Thymus (tissue), 11 donors: ENCODE results near the gene CALR3. TPM values are rescaled to one million over a fixed set of nuclear protein-coding genes. Genes with fewer than 3 reads are reported as not detected.
A peak's percentile ranks its signal among the peaks of the same experiment; 100 is the strongest.
"Not testable (repeated sequence)": the region's sequence is repeated elsewhere in the genome, so short reads cannot be mapped to it uniquely, and the experiment has no call there.

ENCODE experiments used
- DNase-seq, 9 donors: peaks; one replicate each; pipeline ENCODE4 v3.0.0-alpha.2; 2013; ENCODE audit warnings: low spot score in 9 of 9, low read depth in 6 of 9, missing footprints in 1 of 9
- H3K27ac ChIP-seq, 2 donors: one replicate each; pipeline ENCODE4 v1.5.1; 2013; ENCODE audit warnings: control low read depth in 1 of 2, low read depth in 1 of 2, low read length in 1 of 2, mild to moderate bottlenecking in 1 of 2, moderate library complexity in 1 of 2
- H3K27me3 ChIP-seq, 2 donors: one replicate each; pipeline ENCODE4 v1.5.1; 2013; ENCODE audit warnings: low read length in 1 of 2; ENCODE audit not compliant: control insufficient read depth in 2 of 2, insufficient read depth in 1 of 2
- H3K36me3 ChIP-seq, 2 donors: one replicate each; pipeline ENCODE4 v1.5.1; 2013; ENCODE audit warnings: low read length in 1 of 2, mild to moderate bottlenecking in 1 of 2, moderate library complexity in 1 of 2; ENCODE audit not compliant: control insufficient read depth in 2 of 2, insufficient read depth in 2 of 2
- H3K4me1 ChIP-seq, 2 donors: one replicate each; pipeline ENCODE4 v1.5.1; 2013; ENCODE audit warnings: low read length in 2 of 2; ENCODE audit not compliant: control insufficient read depth in 2 of 2, insufficient read depth in 2 of 2
- H3K4me3 ChIP-seq, 2 donors: one replicate each; pipeline ENCODE4 v1.5.1; 2013; ENCODE audit warnings: low read length in 2 of 2, control low read depth in 1 of 2, mild to moderate bottlenecking in 1 of 2
- H3K9me3 ChIP-seq, 2 donors: one replicate each; pipeline ENCODE4 v1.5.1; 2013; ENCODE audit warnings: low read length in 1 of 2, mild to moderate bottlenecking in 1 of 2; ENCODE audit not compliant: control insufficient read depth in 2 of 2, insufficient read depth in 1 of 2
- WGBS: extraction: QIAGEN DNeasy Blood & Tissue Kit; methylation state at CpG from one replicate; pipeline ENCODE4 v1.1.7; 2013; 5-methylcytosine and 5-hydroxymethylcytosine counted together
- polyA plus RNA-seq: library from polyadenylated mRNA; stranded (reverse); fragments of 200-250 nt; gene quantifications from one replicate; pipeline ENCODE4 v1.2.3, GENCODE V29; 2013
- total RNA-seq: library from RNA; stranded (reverse); fragments of 120-200 nt; gene quantifications from one replicate; pipeline ENCODE4 v1.2.4, GENCODE V29; 2013
- donor health status: healthy.

Gene CALR3
- total and polyA plus RNA-seq, 2 donors, result 0.05 to 0.09 TPM

- Histone ChIP-seq H3K27ac (no peak overlapping the region), H3K4me3 (no peak overlapping the region), H3K9me3 (no peaks in the 10 kb centered on the region), H3K27me3 (no peaks in the 10 kb centered on the region), H3K36me3 (peaks cover 0 to 3% of the 10 kb centered on the region in 2 donors), H3K4me1 (peaks cover 7 to 24% of the 10 kb centered on the region in 2 donors)
- WGBS, result 52% methylated on average over 11 of the region's 11 CpGs
- no peak for DNase-seq
Measured at GRCh38 chr19:16456652-16457194, 39.2 kb downstream of the CALR3 start.

- WGBS, result 96% methylated on average over 5 of the region's 5 CpGs
- no peak overlapping the region for H3K27ac ChIP-seq
- H3K9me3 ChIP-seq, result no peaks in the 10 kb centered on the region
- H3K36me3 ChIP-seq, result peaks cover 0 to 3% of the 10 kb centered on the region in 2 donors
- H3K4me1 ChIP-seq, result peaks cover 7 to 24% of the 10 kb centered on the region in 2 donors
- H3K27me3 ChIP-seq, result no peaks in the 10 kb centered on the region
- DNase-seq, result no peak
- no peak overlapping the region for H3K4me3 ChIP-seq
Measured at GRCh38 chr19:16455489-16455888, 40.5 kb downstream of the CALR3 start.

GRCh38 chr19:16454351-16454918, 41.5 kb downstream of the CALR3 start:
- Histone ChIP-seq H3K27ac (no peak overlapping the region), H3K4me1 (peaks cover 7 to 24% of the 10 kb centered on the region in 2 donors)

GRCh38 chr19:16452325-16452724, 43.6 kb downstream of the CALR3 start:
- Histone ChIP-seq H3K4me3 (no peak overlapping the region), H3K9me3 (no peaks in the 10 kb centered on the region), H3K27ac (no peak overlapping the region), H3K27me3 (no peaks in the 10 kb centered on the region), H3K4me1 (peaks cover 7 to 8% of the 10 kb centered on the region in 2 donors), H3K36me3 (peaks cover 0 to 3% of the 10 kb centered on the region in 2 donors)
- 96% methylated on average over 8 of the region's 8 CpGs for WGBS
- DNase-seq, result no peak

More at GRCh38 chr19:16454351-16454918, 41.5 kb downstream of the CALR3 start:
- H3K36me3 ChIP-seq, result peaks cover 0 to 3% of the 10 kb centered on the region in 2 donors
- WGBS, result 93% methylated on average over 10 of the region's 10 CpGs
- H3K4me3 ChIP-seq, result no peak overlapping the region
- no peak for DNase-seq
- no peaks in the 10 kb centered on the region for H3K27me3 ChIP-seq
- H3K9me3 ChIP-seq, result no peaks in the 10 kb centered on the region

- DNase-seq, result no peak
- peaks cover 0 to 8% of the 10 kb centered on the region in 2 donors for H3K36me3 ChIP-seq
- H3K4me3 ChIP-seq, result no peak overlapping the region
- no peaks in the 10 kb centered on the region for H3K27me3 ChIP-seq
- H3K9me3 ChIP-seq, result no peaks in the 10 kb centered on the region
- 38% methylated on average over 6 of the region's 6 CpGs for WGBS
- H3K27ac ChIP-seq, result no peak overlapping the region
- H3K4me1 ChIP-seq, result peaks cover 5 to 28% of the 10 kb centered on the region in 2 donors
Measured at GRCh38 chr19:16449330-16449961, 46.5 kb downstream of the CALR3 start.

- H3K27me3 ChIP-seq, H3K27ac ChIP-seq, H3K36me3 ChIP-seq, DNase-seq, H3K4me3 ChIP-seq, H3K9me3 ChIP-seq: not testable (repeated sequence)
- 97% methylated on average over 3 of the region's 3 CpGs for WGBS
- peaks cover 5 to 33% of the 10 kb centered on the region in 2 donors for H3K4me1 ChIP-seq
Measured at GRCh38 chr19:16448872-16449271, 47.1 kb downstream of the CALR3 start.

- Histone ChIP-seq H3K9me3 (no peaks in the 10 kb centered on the region), H3K27ac (peak overlapping the region in 1 of 2 donors; percentile 0), H3K4me3 (no peak overlapping the region), H3K4me1 (peaks cover 5 to 33% of the 10 kb centered on the region in 2 donors), H3K36me3 (peaks cover 0 to 5% of the 10 kb centered on the region in 2 donors), H3K27me3 (no peaks in the 10 kb centered on the region)
- WGBS, result 43% methylated on average over 9 of the region's 9 CpGs
- peak in 2 of 9 donors; percentile 26 to 52 for DNase-seq
Measured at GRCh38 chr19:16446724-16447368, 49.1 kb downstream of the CALR3 start.

- H3K4me3 ChIP-seq, result no peak overlapping the region
- peaks cover 5 to 33% of the 10 kb centered on the region in 2 donors for H3K4me1 ChIP-seq
- H3K36me3 ChIP-seq, result peaks cover 3 to 8% of the 10 kb centered on the region in 2 donors
- peak overlapping the region in 1 of 2 donors; percentile 63 for H3K27ac ChIP-seq
- no peaks in the 10 kb centered on the region for H3K9me3 ChIP-seq
- H3K27me3 ChIP-seq, result no peaks in the 10 kb centered on the region
- DNase-seq, result no peak
- 90% methylated on average over 13 of the region's 13 CpGs for WGBS
Measured at GRCh38 chr19:16446108-16446723, 49.8 kb downstream of the CALR3 start.
